Peyer's patch (tissue), 4 donors: ENCODE measurements around the gene TMEM89. TPM values are rescaled to one million over a fixed set of nuclear protein-coding genes. Genes with fewer than 3 reads are reported as not detected.

Source experiments
- DNase-seq, 3 donors: peaks; one replicate each; pipeline ENCODE4 v3.0.0-alpha.2; 2017 to 2019
- H3K27ac ChIP-seq, 4 donors: fragments of 200-600 bp; sonication (generic); one replicate each; pipeline ENCODE4 v1.5.1; 2016 to 2019
- H3K27me3 ChIP-seq, 2 donors: fragments of 200-600 bp; sonication (generic); one replicate each; pipeline ENCODE4 v1.5.1; 2019
- H3K36me3 ChIP-seq, 3 donors: fragments of 200-600 bp; sonication (generic); one replicate each; pipeline ENCODE4 v1.5.1; 2016 to 2019
- H3K4me1 ChIP-seq, 4 donors: fragments of 200-600 bp; sonication (generic); one replicate each; pipeline ENCODE4 v1.5.1; 2016 to 2019
- H3K4me3 ChIP-seq, 4 donors: fragments of 200-600 bp; sonication (generic); 1 replicate in 3 of 4; 2 replicates in 1 of 4; pipeline ENCODE4 v1.5.1; 2016 to 2019; ENCODE audit warnings: mild to moderate bottlenecking in 1 of 4
- H3K9me3 ChIP-seq, 4 donors: fragments of 200-600 bp; sonication (generic); one replicate each; pipeline ENCODE4 v1.5.1; 2016 to 2019; ENCODE audit warnings: mild to moderate bottlenecking in 1 of 4
- CTCF ChIP-seq, 6 experiments: fragments of 450-650 bp in 4 of 6; fragments of 200-600 bp in 2 of 6; sonication (generic) in 1 of 6; IDR thresholded peaks; one replicate each; pipeline ENCODE4 v1.5.1; 2017 to 2019; ENCODE audit warnings: antibody characterized with exemption in 6 of 6, mild to moderate bottlenecking in 3 of 6, moderate library complexity in 1 of 6
- POLR2A ChIP-seq, 2 donors: fragments of 450-650 bp; IDR thresholded peaks; one replicate each; pipeline ENCODE4 v1.5.1; 2017; ENCODE audit warnings: antibody characterized with exemption in 2 of 2, mild to moderate bottlenecking in 2 of 2, moderate library complexity in 2 of 2
- total RNA-seq, 4 donors: library from RNA; depleted of rRNA; stranded (reverse); fragments of >200 nt; gene quantifications; one replicate each; pipeline ENCODE4 v1.1.0, GENCODE V29; 2016

Gene TMEM89
- not detected for total RNA-seq

- peaks cover 0 to 11% (median 5%) of the 10 kb centered on the region in 4 donors for H3K9me3 ChIP-seq
- no peak for DNase-seq
- no peaks in the 10 kb centered on the region for H3K4me1 ChIP-seq
- H3K27me3 ChIP-seq = no peaks in the 10 kb centered on the region
- TF ChIP-seq POLR2A (IDR thresholded peaks at IDR 0.05) = no peak
- no peak for TF ChIP-seq CTCF (IDR thresholded peaks at IDR 0.05)
- H3K36me3 ChIP-seq = peaks cover 0 to 15% (median 0%) of the 10 kb centered on the region in 3 donors
- no peak within 1 kb of the TSS for H3K4me3 ChIP-seq
- H3K27ac ChIP-seq = no peak within 1 kb of the TSS
These were observed at the start of gene TMEM89 for GRCh38 chr3:48621461-48621869. Gene TMEM89, minus strand, starts transcription at chr3:48621769. Its CDS starts 13 bp downstream, at chr3:48621756.

- TF ChIP-seq CTCF (IDR thresholded peaks at IDR 0.05) (no peak), POLR2A (IDR thresholded peaks at IDR 0.05) (no peak)
- Histone ChIP-seq H3K9me3 (no peaks in the 10 kb centered on the region), H3K4me1 (peaks cover 0 to 33% (median 16%) of the 10 kb centered on the region in 4 donors), H3K4me3 (no peak overlapping the region), H3K36me3 (no peaks in the 10 kb centered on the region), H3K27ac (no peak overlapping the region), H3K27me3 (peaks cover 0 to 13% of the 10 kb centered on the region in 2 donors)
- DNase-seq = no peak
These were observed 43.4 kb upstream of the TMEM89 start for GRCh38 chr3:48664929-48665328.

- Histone ChIP-seq H3K4me3 (peak overlapping the region in 2 of 4 donors; percentile 52 to 64), H3K9me3 (no peaks in the 10 kb centered on the region), H3K4me1 (peaks cover 0 to 33% (median 16%) of the 10 kb centered on the region in 4 donors), H3K27ac (peak overlapping the region in 1 of 4 donors; percentile 79), H3K27me3 (peaks cover 0 to 13% of the 10 kb centered on the region in 2 donors), H3K36me3 (no peaks in the 10 kb centered on the region)
- TF ChIP-seq CTCF (IDR thresholded peaks at IDR 0.05) = no peak
- TF ChIP-seq POLR2A (IDR thresholded peaks at IDR 0.05) = no peak
- no peak for DNase-seq
These were observed 42.7 kb upstream of the TMEM89 start for GRCh38 chr3:48664313-48664644.

GRCh38 chr3:48663489-48664312, 42.1 kb upstream of the TMEM89 start:
- Histone ChIP-seq H3K4me1 (peaks cover 0 to 33% (median 16%) of the 10 kb centered on the region in 4 donors), H3K4me3 (peak overlapping the region; percentile 40 to 64 (median 46)), H3K36me3 (no peaks in the 10 kb centered on the region), H3K27me3 (peaks cover 0 to 13% of the 10 kb centered on the region in 2 donors), H3K27ac (peak overlapping the region; percentile 49 to 79 (median 58)), H3K9me3 (no peaks in the 10 kb centered on the region)
- peak; percentile 90 to 97 (median 93) for DNase-seq
- TF ChIP-seq POLR2A (IDR thresholded peaks at IDR 0.05) (peak in 1 of 2 donors; percentile 62), CTCF (IDR thresholded peaks at IDR 0.05) (peak; percentile 35 to 79 (median 66))

GRCh38 chr3:48662753-48663488, 41.4 kb upstream of the TMEM89 start, which contains the start of gene CELSR3:
Gene CELSR3, minus strand, starts transcription at chr3:48662886. Its CDS starts 252 bp downstream, at chr3:48662634.
- peak; percentile 23 to 74 (median 64) for DNase-seq
- Histone ChIP-seq H3K27me3 (peaks cover 0 to 13% of the 10 kb centered on the region in 2 donors), H3K9me3 (no peaks in the 10 kb centered on the region), H3K4me3 (peak within 1 kb of the TSS; percentile 40 to 64 (median 46)), H3K4me1 (peaks cover 0 to 33% (median 16%) of the 10 kb centered on the region in 4 donors), H3K27ac (peak within 1 kb of the TSS; percentile 49 to 79 (median 58)), H3K36me3 (no peaks in the 10 kb centered on the region)
- TF ChIP-seq POLR2A (IDR thresholded peaks at IDR 0.05) = no peak
